ENCODE data around the gene ECE1.
"Not testable (repeated sequence)": the region's sequence is repeated elsewhere in the genome, so short reads cannot be mapped to it uniquely, and the experiment has no call there.

The ECE1 gene

GRCh38 chr1:21216835-21217811 is 73.1 kb downstream of the ECE1 start:
- peak; percentile 29 for DNase-seq

- no peak for DNase-seq
Measured at GRCh38 chr1:21212126-21212525, 78.1 kb downstream of the ECE1 start.

GRCh38 chr1:21208137-21208700 is 82.0 kb downstream of the ECE1 start:
- not testable (repeated sequence) for DNase-seq

GRCh38 chr1:21206117-21206516 is 84.1 kb downstream of the ECE1 start:
- DNase-seq = no peak

- no peak for DNase-seq
Measured at GRCh38 chr1:21205416-21205815, 84.8 kb downstream of the ECE1 start.

GRCh38 chr1:21201650-21202049 is 88.6 kb downstream of the ECE1 start:
- no peak for DNase-seq

GRCh38 chr1:21201238-21201637 is 89.0 kb downstream of the ECE1 start:
- DNase-seq = not testable (repeated sequence)

- no peak for DNase-seq
Measured at GRCh38 chr1:21200767-21201166, 89.5 kb downstream of the ECE1 start.

GRCh38 chr1:21198929-21199328 is 91.3 kb downstream of the ECE1 start:
- DNase-seq = no peak

GRCh38 chr1:21192871-21193270 is 97.4 kb downstream of the ECE1 start:
- no peak for DNase-seq

GRCh38 chr1:21192284-21192683 is 98.0 kb downstream of the ECE1 start:
- DNase-seq = no peak

- not testable (repeated sequence) for DNase-seq
Measured at GRCh38 chr1:21190771-21191170, 99.5 kb downstream of the ECE1 start.

- DNase-seq = peak; percentile 6
Measured at GRCh38 chr1:21189906-21190500, 100.3 kb downstream of the ECE1 start.

GRCh38 chr1:21189421-21189820 is 100.8 kb downstream of the ECE1 start:
- no peak for DNase-seq

GRCh38 chr1:21188235-21188634 is 102.0 kb downstream of the ECE1 start:
- DNase-seq = no peak

GRCh38 chr1:21185221-21185731 is 105.0 kb downstream of the ECE1 start:
- DNase-seq = no peak

GRCh38 chr1:21184276-21184675 is 106.0 kb downstream of the ECE1 start:
- no peak for DNase-seq

GRCh38 chr1:21182181-21182731 is 108.0 kb downstream of the ECE1 start:
- DNase-seq = no peak

GRCh38 chr1:21178271-21178670 is 112.0 kb downstream of the ECE1 start:
- DNase-seq = not testable (repeated sequence)

- DNase-seq = peak; percentile 97
Measured at GRCh38 chr1:21176586-21177555, 113.4 kb downstream of the ECE1 start, which contains the start of gene EIF4G3. Gene EIF4G3 (minus strand): TSS chr1:21176897. CDS start chr1:21002742, 174,155 bp downstream.

GRCh38 chr1:21175670-21176581 is 114.3 kb downstream of the ECE1 start:
- DNase-seq = peak; percentile 25

All from NCI-H510A treated with DMSO at 0.1 percent for 48 hours (cell line).